GM21529 (cell line): ENCODE measurements around the gene AASS.

Experiments used
- ATAC-seq: cut with Tn5 transposase; IDR thresholded peaks from one replicate; pipeline ENCODE4 v1.9.1; 2021; ENCODE audit not compliant: unreplicated experiment

The AASS gene

DNA sequence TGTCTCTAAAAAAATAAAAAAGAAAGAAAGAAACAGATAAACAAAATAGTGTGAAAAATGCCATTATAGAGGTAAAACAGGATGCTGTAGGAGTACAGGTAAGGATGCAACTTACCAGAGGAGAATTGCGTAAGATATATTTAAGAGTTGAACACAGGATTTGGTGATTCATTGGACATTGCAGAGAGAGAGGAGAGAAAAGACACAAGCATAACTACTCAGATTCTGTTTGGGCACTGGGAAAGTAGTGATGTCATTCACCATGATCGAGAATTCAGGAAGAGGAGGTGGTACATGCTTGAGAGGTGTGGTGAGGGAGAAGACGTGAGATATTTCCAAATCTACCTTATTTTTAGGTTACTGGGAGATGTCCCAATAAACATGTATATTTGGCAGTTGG, 97.6 kb downstream of the AASS start:
- no peak for ATAC-seq

DNA sequence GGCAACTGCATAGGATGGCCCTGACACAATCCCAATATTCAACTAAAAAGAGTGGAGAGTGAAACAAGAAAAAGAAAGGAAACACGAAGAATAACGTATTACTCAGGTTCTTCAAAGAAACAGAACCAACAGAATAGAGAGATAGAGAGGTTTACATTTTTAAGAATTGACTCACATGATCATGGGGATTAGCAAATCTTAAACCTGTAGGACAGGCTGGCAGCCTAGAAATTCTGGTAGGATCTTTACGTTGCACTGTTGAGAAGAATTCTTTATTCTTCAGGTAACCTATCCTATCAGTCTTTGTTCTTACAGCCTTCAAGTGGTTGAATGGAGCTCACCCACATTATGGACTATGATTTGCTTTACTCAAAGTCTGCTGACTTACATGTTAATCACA, 103.9 kb downstream of the AASS start:
- no peak for ATAC-seq

DNA sequence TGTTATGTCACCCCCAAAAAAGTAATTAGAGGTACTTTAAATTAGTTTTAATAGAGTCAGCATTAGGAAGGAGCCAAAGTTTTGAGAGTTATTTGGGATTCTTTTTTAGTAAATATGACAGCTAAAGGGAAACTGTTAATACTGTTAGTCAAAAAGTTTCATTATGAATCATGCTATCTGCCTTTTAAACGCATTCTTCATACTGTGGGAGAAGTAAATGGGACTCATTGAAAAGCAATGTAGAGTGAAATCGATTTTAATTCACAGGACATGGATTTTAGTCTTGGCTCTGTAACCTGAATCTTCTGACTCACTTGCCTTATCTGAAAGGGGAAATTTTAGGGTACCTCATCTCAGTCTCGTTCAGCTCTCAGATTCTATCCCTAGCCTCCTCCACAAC, 105.1 kb downstream of the AASS start:
- no peak for ATAC-seq

DNA sequence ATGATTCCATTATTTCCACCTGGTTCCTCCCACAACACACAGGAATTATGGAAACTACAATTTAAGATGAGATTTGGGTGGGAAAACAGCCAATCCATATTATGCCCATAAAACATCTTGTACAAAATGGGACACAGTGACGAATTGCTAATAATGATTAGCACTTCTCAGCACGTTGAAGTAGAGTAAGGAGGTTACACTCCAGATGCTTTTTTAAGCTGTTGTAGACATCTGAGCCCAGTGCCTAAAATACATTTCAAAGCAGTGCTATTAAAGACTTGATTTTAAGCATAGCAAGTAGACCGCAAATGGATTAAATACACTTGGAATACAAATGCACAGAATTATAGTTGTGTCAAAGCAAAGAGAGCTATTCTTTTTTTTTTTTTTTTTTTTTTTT, 105.9 kb downstream of the AASS start:
- no peak for ATAC-seq

DNA sequence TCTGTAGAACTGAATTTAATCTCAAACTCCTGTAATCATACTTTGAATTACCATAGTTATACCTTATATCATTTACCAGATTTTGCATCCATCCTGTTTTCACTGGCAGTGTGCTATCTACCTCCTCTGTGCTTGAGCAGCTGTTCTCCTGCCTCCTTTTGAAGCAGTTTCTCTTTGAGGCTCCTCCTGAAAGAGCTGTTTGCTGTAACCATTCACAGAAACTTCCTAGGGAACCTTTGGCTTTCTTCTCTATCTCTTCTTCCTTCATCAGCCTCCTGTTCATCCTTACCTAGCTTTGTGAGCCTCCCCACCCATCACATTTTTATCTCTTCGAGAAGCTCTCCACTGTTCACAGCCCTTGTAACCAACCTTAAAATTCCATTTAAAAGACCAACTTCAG, 108.2 kb downstream of the AASS start:
- no peak for ATAC-seq

DNA sequence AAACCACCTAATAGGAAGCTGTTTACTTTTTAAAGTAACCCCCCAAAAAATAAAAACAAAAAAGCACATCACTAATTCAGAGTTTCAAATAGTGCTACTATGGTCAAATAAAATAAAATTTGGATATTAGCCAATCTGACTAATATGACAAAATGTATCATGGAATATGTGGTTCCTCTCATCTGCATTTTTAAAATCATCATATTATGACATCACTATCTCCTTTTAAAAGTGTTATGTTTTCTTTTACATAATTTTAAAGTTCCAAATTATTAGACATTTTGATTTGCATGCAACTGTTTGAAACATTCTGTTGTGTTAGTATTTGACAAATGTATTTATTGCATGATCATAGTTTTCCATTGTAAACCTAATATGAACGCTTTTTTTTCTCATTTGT, 110.4 kb downstream of the AASS start:
- ATAC-seq, result no peak

DNA sequence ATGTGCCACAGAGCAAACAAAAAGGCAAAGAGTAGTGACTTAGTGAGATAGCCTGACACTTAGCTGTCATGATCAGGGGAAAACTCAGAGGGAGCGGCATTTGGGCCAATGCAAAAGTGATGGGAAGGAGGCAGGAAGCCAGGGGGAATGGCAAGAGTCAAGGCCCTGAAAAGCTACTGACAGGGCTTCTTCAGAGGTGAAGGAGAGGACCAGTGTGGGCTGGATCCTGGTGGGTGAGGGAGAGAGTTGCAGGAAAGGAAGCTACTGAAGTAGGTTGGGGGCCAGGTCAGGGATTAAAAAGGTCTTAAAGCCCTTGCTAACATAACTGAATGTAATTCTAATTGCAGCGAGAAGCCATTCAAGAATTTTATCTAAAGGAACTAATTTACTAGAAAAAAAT, 117.0 kb downstream of the AASS start:
- no peak for ATAC-seq
